NOMO-1 treated with dmso at 0.1 percent for 144 hours (cell line): ENCODE measurements around the gene PRKN.
"Not testable (repeated sequence)": the region's sequence is repeated elsewhere in the genome, so short reads cannot be mapped to it uniquely, and the experiment has no call there.

Source experiments
- DNase-seq: peaks from one replicate; lab custom pipeline; 2025; ENCODE audit not compliant: unreplicated experiment; lab: John Stamatoyannopoulos, UW

Gene PRKN

GRCh38 chr6:162541019-162541601 lies 186.5 kb downstream of the PRKN start:
- DNase-seq: no peak

- DNase-seq: no peak
These were observed 188.2 kb downstream of the PRKN start for GRCh38 chr6:162539321-162539720.

GRCh38 chr6:162538643-162539064 lies 188.9 kb downstream of the PRKN start:
- no peak for DNase-seq

GRCh38 chr6:162533009-162533400 lies 194.6 kb downstream of the PRKN start:
- no peak for DNase-seq

- no peak for DNase-seq
These were observed 195.1 kb downstream of the PRKN start for GRCh38 chr6:162532283-162533008.

- DNase-seq: not testable (repeated sequence)
These were observed 196.2 kb downstream of the PRKN start for GRCh38 chr6:162531391-162531790.

GRCh38 chr6:162528538-162528937 lies 199.0 kb downstream of the PRKN start:
- no peak for DNase-seq

- no peak for DNase-seq
These were observed 200.6 kb downstream of the PRKN start for GRCh38 chr6:162526960-162527359.

GRCh38 chr6:162525181-162525580 lies 202.4 kb downstream of the PRKN start:
- DNase-seq: no peak

- no peak for DNase-seq
These were observed 214.8 kb downstream of the PRKN start for GRCh38 chr6:162512744-162513143.

GRCh38 chr6:162497389-162497788 lies 230.2 kb downstream of the PRKN start:
- no peak for DNase-seq

- DNase-seq: no peak
These were observed 233.6 kb downstream of the PRKN start for GRCh38 chr6:162493917-162494316.

- no peak for DNase-seq
These were observed 235.9 kb downstream of the PRKN start for GRCh38 chr6:162491637-162492036.

- no peak for DNase-seq
These were observed 238.2 kb downstream of the PRKN start for GRCh38 chr6:162489101-162489976.

- no peak for DNase-seq
These were observed 239.1 kb downstream of the PRKN start for GRCh38 chr6:162488444-162488843.

GRCh38 chr6:162485464-162485863 lies 242.1 kb downstream of the PRKN start:
- DNase-seq: no peak

GRCh38 chr6:162481938-162482337 lies 245.6 kb downstream of the PRKN start:
- no peak for DNase-seq

GRCh38 chr6:162481320-162481719 lies 246.2 kb downstream of the PRKN start:
- DNase-seq: no peak

GRCh38 chr6:162478192-162478671 lies 249.3 kb downstream of the PRKN start:
- DNase-seq: no peak

GRCh38 chr6:162474722-162475121 lies 252.8 kb downstream of the PRKN start:
- DNase-seq: no peak

GRCh38 chr6:162471842-162472241 lies 255.7 kb downstream of the PRKN start:
- no peak for DNase-seq

- DNase-seq: no peak
These were observed 259.2 kb downstream of the PRKN start for GRCh38 chr6:162468326-162468725.
